ENCODE results near the gene ZNF417.
A peak's percentile ranks its signal among the peaks of the same experiment; 100 is the strongest.
"Not testable (repeated sequence)": the region's sequence is repeated elsewhere in the genome, so short reads cannot be mapped to it uniquely, and the experiment has no call there.

ZNF417 gene

DNA sequence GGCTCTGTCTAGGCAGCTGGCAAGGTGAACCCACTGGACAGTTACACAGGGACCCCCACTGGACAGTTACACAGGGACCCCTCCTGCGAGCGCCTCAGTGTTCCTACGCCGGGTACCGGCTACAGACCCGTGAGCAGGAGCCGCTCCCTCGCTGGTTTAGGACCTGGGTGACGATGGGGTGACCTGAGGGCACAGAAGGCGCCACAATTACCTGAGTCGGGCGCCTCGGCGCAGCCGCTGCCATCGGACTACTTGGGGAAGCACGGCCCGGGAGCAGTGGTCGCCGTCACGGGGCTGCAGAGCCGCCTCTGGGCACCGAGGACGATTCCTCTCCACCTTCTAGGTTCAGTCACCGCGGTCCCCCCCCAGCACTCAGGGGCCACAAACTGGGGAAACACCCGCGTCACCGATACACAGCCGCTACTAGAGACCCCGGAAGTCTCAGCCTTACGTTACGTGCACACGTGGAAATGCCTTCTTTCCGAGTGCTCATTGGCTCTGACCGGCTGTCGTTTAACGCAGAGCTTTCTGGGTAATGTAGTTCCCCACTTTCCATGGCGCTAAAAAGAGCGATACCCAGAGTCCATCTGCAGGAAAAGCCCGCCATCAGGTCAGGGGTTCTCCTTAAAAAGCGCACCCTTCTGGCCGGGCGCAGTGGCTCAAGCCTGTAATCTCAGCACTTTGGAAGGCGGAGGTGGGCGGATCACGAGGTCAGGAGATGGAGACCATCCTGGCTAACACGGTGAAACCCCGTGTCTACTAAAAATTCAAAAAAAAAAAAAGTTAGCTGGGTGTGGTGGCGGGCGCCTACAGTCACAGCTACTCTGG is at the start of gene ZNF417:
TSS of gene ZNF417 (minus strand) at position 425 of the 828 bp plus-strand sequence. CDS start at position 244, 181 bp downstream.
- H3K9me3 ChIP-seq (ENCODE audit: control insufficient read depth in 5 of 5, low read length in 5 of 5); H3K27me3 ChIP-seq (ENCODE audit: control insufficient read depth in 5 of 5, insufficient read depth in 4 of 5, low read length in 5 of 5): not testable (repeated sequence)
- H3K4me3 ChIP-seq (ENCODE audit: low read depth in 1 of 5, low read length in 5 of 5) = peak within 1 kb of the TSS; percentile 79 to 92 (median 87)
- H3K36me3 ChIP-seq (ENCODE audit: control insufficient read depth in 5 of 5, insufficient read depth in 5 of 5, low read length in 5 of 5) = peaks cover 0 to 19% (median 15%) of the 10 kb centered on the region in 5 donors
- H3K27ac ChIP-seq (ENCODE audit: low read depth, low read length) = peak within 1 kb of the TSS; percentile 72
- peak within 1 kb of the TSS; percentile 77 to 93 (median 88) for H3K9ac ChIP-seq (ENCODE audit: low read length in 5 of 5)
- peaks cover 4 to 21% (median 13%) of the 10 kb centered on the region in 5 donors for H3K4me1 ChIP-seq (ENCODE audit: control insufficient read depth in 5 of 5, insufficient read depth in 5 of 5, low read length in 5 of 5)

DNA sequence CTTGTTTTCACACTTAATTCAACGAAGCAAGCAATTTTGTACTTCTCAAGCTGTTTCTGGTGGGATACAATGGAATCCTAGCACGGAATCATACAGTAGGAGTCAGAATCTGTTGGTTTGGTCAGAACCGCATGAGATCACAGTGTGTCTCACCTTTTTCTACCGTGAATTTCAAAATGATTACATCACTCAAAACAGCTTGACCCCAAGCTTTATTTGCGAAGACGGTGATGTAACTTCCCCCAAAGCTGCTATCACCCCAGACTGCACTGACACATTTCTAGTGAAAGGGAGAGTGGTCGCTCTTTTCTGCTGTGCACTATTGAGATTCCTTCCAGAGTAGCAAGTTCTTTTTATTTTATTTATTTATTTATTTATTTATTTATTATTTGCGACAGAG is 48.4 kb upstream of the ZNF417 start:
- peak overlapping the region in 4 of 5 donors; percentile 24 to 55 (median 42) for H3K4me3 ChIP-seq (ENCODE audit: low read depth in 1 of 5, low read length in 5 of 5)

DNA sequence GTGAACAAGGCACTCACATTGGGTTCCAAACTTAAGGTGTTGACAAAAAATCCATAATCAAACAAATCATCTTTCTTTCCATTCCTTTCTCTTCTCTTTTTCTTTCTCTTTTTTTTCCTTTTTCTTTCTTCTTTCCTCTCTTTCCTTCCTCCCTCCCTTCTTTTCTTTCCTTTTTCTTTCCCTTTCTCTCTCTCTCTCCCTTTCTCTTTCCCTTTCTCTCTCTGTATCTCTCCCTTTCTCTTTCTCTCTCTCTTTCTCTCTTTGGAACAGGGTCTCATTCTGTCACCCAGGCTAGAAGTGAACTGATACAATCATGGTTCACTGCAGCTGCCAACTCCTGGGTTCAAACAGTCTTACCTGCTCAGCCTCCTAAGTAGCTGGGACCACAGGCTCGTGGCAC is 45.4 kb upstream of the ZNF417 start:
- Histone ChIP-seq H3K9me3 (ENCODE audit: control insufficient read depth in 5 of 5, low read length in 5 of 5) (peaks cover 20 to 69% (median 50%) of the 10 kb centered on the region in 5 donors), H3K27me3 (ENCODE audit: control insufficient read depth in 5 of 5, insufficient read depth in 4 of 5, low read length in 5 of 5) (no peaks in the 10 kb centered on the region), H3K4me3 (ENCODE audit: low read depth in 1 of 5, low read length in 5 of 5) (peak overlapping the region in 2 of 5 donors; percentile 28 to 45), H3K27ac (ENCODE audit: low read depth, low read length) (no peak overlapping the region), H3K9ac (ENCODE audit: low read length in 5 of 5) (no peak overlapping the region), H3K36me3 (ENCODE audit: control insufficient read depth in 5 of 5, insufficient read depth in 5 of 5, low read length in 5 of 5) (peaks cover 0 to 8% (median 3%) of the 10 kb centered on the region in 5 donors), H3K4me1 (ENCODE audit: control insufficient read depth in 5 of 5, insufficient read depth in 5 of 5, low read length in 5 of 5) (no peaks in the 10 kb centered on the region)

More for the DNA sequence above, 48.4 kb upstream of the ZNF417 start:
- H3K4me1 ChIP-seq (ENCODE audit: control insufficient read depth in 5 of 5, insufficient read depth in 5 of 5, low read length in 5 of 5) = no peaks in the 10 kb centered on the region
- no peaks in the 10 kb centered on the region for H3K27me3 ChIP-seq (ENCODE audit: control insufficient read depth in 5 of 5, insufficient read depth in 4 of 5, low read length in 5 of 5)
- H3K36me3 ChIP-seq (ENCODE audit: control insufficient read depth in 5 of 5, insufficient read depth in 5 of 5, low read length in 5 of 5) = peaks cover 4 to 15% (median 6%) of the 10 kb centered on the region in 5 donors
- H3K9me3 ChIP-seq (ENCODE audit: control insufficient read depth in 5 of 5, low read length in 5 of 5) = peaks cover 17 to 75% (median 53%) of the 10 kb centered on the region in 5 donors
- no peak overlapping the region for H3K9ac ChIP-seq (ENCODE audit: low read length in 5 of 5)
- no peak overlapping the region for H3K27ac ChIP-seq (ENCODE audit: low read depth, low read length)

DNA sequence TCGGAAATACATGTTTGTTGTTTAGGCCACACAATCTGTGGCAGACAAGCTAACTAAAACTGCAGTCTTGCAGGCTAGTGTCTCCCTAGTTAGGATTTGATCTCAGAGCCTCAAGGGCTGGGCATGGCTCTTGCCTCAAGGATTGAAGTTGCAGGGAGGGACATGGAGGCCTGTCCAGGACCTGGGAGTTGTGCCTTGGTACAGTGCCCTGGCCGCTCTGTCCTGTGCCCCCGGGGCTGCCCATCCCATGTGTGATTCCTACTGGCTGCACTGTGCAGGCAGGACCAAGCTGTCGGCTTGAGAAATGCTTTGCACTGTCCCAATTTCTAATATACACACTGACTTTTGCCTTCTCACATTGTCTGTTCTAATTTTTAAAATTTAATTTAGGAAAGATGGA is 38.6 kb upstream of the ZNF417 start:
- H3K27me3 ChIP-seq (ENCODE audit: control insufficient read depth in 5 of 5, insufficient read depth in 4 of 5, low read length in 5 of 5) = peaks cover 0 to 4% (median 0%) of the 10 kb centered on the region in 5 donors
- peak overlapping the region in 2 of 5 donors; percentile 28 to 37 for H3K4me3 ChIP-seq (ENCODE audit: low read depth in 1 of 5, low read length in 5 of 5)
- H3K4me1 ChIP-seq (ENCODE audit: control insufficient read depth in 5 of 5, insufficient read depth in 5 of 5, low read length in 5 of 5) = no peaks in the 10 kb centered on the region
- H3K27ac ChIP-seq (ENCODE audit: low read depth, low read length) = no peak overlapping the region
- no peak overlapping the region for H3K9ac ChIP-seq (ENCODE audit: low read length in 5 of 5)
- no peaks in the 10 kb centered on the region for H3K36me3 ChIP-seq (ENCODE audit: control insufficient read depth in 5 of 5, insufficient read depth in 5 of 5, low read length in 5 of 5)
- peaks cover 12 to 63% (median 53%) of the 10 kb centered on the region in 5 donors for H3K9me3 ChIP-seq (ENCODE audit: control insufficient read depth in 5 of 5, low read length in 5 of 5)

DNA sequence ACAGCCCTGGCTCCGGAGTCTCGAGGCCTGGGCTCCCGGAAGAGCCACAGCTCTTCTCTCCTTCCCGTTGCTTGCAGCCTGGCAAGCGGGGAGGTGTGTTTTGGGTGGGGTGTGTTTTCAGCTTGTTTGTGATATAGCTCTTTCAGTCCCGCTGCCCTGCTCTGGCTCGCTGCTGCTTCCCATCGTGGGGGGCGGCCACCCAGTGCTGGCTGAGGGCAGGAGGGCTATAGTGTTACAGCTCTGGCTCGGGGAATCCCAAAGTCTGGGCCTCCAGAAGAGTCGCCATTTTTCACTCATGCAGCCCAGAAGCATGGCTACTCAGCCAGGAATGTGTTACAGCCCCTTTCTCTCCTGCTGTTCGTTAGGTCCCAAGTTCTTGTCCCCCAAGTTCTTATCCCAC is 33.3 kb upstream of the ZNF417 start:
- Histone ChIP-seq H3K4me3 (ENCODE audit: low read depth in 1 of 5, low read length in 5 of 5) (no peak overlapping the region), H3K9ac (ENCODE audit: low read length in 5 of 5) (no peak overlapping the region), H3K4me1 (ENCODE audit: control insufficient read depth in 5 of 5, insufficient read depth in 5 of 5, low read length in 5 of 5) (peaks cover 4 to 21% (median 19%) of the 10 kb centered on the region in 5 donors), H3K27me3 (ENCODE audit: control insufficient read depth in 5 of 5, insufficient read depth in 4 of 5, low read length in 5 of 5) (peaks cover 0 to 4% (median 0%) of the 10 kb centered on the region in 5 donors), H3K9me3 (ENCODE audit: control insufficient read depth in 5 of 5, low read length in 5 of 5) (peaks cover 2 to 48% (median 36%) of the 10 kb centered on the region in 5 donors), H3K27ac (ENCODE audit: low read depth, low read length) (no peak overlapping the region), H3K36me3 (ENCODE audit: control insufficient read depth in 5 of 5, insufficient read depth in 5 of 5, low read length in 5 of 5) (no peaks in the 10 kb centered on the region)

DNA sequence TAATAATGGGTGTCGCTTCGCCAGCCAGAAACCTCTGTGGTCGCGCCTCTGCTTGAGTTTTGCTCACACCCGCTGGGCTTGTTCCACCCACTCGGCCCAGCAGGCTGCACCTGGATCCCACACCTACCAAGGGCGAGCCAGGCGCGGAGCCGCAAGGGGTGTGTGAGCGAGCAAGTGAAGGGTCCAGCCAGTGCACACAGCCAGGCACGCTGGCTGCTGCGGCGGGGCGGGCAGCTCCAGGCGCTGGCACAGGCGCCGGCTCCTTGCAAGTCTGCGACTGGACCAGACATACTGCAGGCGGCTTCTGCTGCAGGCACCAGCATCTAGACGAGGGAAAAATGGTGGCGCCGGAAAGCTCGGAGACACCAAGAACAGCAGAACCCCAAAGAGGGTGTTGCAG is 32.9 kb upstream of the ZNF417 start:
- H3K36me3 ChIP-seq (ENCODE audit: control insufficient read depth in 5 of 5, insufficient read depth in 5 of 5, low read length in 5 of 5) = peaks cover 0 to under 1% (median under 1%) of the 10 kb centered on the region in 5 donors
- no peak overlapping the region for H3K9ac ChIP-seq (ENCODE audit: low read length in 5 of 5)
- peaks cover 4 to 21% (median 19%) of the 10 kb centered on the region in 5 donors for H3K4me1 ChIP-seq (ENCODE audit: control insufficient read depth in 5 of 5, insufficient read depth in 5 of 5, low read length in 5 of 5)
- H3K27me3 ChIP-seq (ENCODE audit: control insufficient read depth in 5 of 5, insufficient read depth in 4 of 5, low read length in 5 of 5) = peaks cover 0 to 4% (median 0%) of the 10 kb centered on the region in 5 donors
- H3K4me3 ChIP-seq (ENCODE audit: low read depth in 1 of 5, low read length in 5 of 5) = no peak overlapping the region
- H3K9me3 ChIP-seq (ENCODE audit: control insufficient read depth in 5 of 5, low read length in 5 of 5) = peaks cover 2 to 49% (median 37%) of the 10 kb centered on the region in 5 donors
- no peak overlapping the region for H3K27ac ChIP-seq (ENCODE audit: low read depth, low read length)

DNA sequence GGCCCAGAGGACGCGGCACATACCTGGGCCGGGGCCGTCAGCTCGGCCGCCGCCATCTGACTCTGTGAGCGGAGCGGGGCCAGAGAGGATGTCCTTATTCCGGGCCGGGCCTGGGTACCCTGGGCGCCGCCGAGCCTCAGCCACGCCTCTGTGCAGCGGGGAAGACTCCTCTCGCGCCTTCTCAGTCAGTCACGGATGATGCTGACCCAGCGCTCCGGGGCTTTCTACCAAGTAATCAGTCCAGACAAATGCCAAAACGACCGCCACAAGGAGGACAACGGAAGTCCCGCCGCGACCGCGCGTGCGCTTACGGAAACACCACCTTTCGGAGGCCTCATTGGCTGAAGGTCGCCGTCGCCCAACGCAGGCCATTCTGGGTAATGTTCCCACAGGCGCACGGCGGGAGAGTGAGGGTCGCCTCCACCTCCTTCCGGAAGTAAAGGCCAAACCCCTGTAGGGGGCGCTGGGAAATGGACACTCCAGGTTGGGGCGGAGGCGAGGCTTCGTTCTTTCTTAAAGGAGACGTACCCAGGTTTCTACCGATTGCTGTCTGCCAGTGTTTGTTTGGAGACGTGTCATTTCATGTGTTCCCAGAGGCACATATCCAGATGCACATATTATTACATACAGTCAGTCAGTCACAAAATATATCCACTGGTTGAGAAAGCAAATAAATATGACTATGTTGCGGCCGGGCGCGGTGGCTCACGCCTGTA is 31.2 kb upstream of the ZNF417 start, which contains the start of gene ZNF256:
TSS of gene ZNF256 (minus strand) at position 288 of the 716 bp plus-strand sequence. CDS start at position 56, 232 bp downstream.
- peak within 1 kb of the TSS; percentile 35 to 93 (median 86) for H3K9ac ChIP-seq (ENCODE audit: low read length in 5 of 5)
- peaks cover 17 to 53% (median 42%) of the 10 kb centered on the region in 5 donors for H3K9me3 ChIP-seq (ENCODE audit: control insufficient read depth in 5 of 5, low read length in 5 of 5)
- peak within 1 kb of the TSS; percentile 81 to 93 (median 88) for H3K4me3 ChIP-seq (ENCODE audit: low read depth in 1 of 5, low read length in 5 of 5)
- peaks cover 4 to 21% (median 19%) of the 10 kb centered on the region in 5 donors for H3K4me1 ChIP-seq (ENCODE audit: control insufficient read depth in 5 of 5, insufficient read depth in 5 of 5, low read length in 5 of 5)
- H3K27ac ChIP-seq (ENCODE audit: low read depth, low read length) = peak within 1 kb of the TSS; percentile 69
- H3K27me3 ChIP-seq (ENCODE audit: control insufficient read depth in 5 of 5, insufficient read depth in 4 of 5, low read length in 5 of 5) = peaks cover 0 to 3% (median 0%) of the 10 kb centered on the region in 5 donors
- peaks cover 5 to 18% (median 18%) of the 10 kb centered on the region in 5 donors for H3K36me3 ChIP-seq (ENCODE audit: control insufficient read depth in 5 of 5, insufficient read depth in 5 of 5, low read length in 5 of 5)

DNA sequence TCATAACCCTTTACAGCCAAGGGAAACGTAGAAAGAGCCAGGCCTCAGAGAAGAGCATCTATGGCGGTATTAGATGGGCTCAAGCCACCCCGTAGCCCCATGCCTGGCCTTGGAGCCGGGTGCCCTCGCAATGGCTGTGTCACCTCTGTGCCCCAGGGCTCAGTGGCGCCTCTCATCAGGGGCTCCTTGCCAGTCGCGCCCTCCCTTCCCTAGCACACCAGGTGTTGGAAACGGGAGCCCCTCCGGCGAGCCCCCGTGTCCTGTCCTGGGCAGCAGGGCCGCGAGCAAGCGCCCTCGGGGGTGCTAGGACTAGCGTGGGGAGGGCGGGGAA is 30.7 kb upstream of the ZNF417 start:
- Histone ChIP-seq H3K36me3 (ENCODE audit: control insufficient read depth in 5 of 5, insufficient read depth in 5 of 5, low read length in 5 of 5) (peaks cover 9 to 23% (median 23%) of the 10 kb centered on the region in 5 donors), H3K4me1 (ENCODE audit: control insufficient read depth in 5 of 5, insufficient read depth in 5 of 5, low read length in 5 of 5) (peaks cover 4 to 21% (median 19%) of the 10 kb centered on the region in 5 donors), H3K27ac (ENCODE audit: low read depth, low read length) (peak overlapping the region; percentile 69), H3K27me3 (ENCODE audit: control insufficient read depth in 5 of 5, insufficient read depth in 4 of 5, low read length in 5 of 5) (peaks cover 0 to 3% (median 0%) of the 10 kb centered on the region in 5 donors), H3K9ac (ENCODE audit: low read length in 5 of 5) (peak overlapping the region; percentile 35 to 93 (median 86)), H3K9me3 (ENCODE audit: control insufficient read depth in 5 of 5, low read length in 5 of 5) (peaks cover 23 to 59% (median 47%) of the 10 kb centered on the region in 5 donors), H3K4me3 (ENCODE audit: low read depth in 1 of 5, low read length in 5 of 5) (peak overlapping the region; percentile 81 to 93 (median 88))

DNA sequence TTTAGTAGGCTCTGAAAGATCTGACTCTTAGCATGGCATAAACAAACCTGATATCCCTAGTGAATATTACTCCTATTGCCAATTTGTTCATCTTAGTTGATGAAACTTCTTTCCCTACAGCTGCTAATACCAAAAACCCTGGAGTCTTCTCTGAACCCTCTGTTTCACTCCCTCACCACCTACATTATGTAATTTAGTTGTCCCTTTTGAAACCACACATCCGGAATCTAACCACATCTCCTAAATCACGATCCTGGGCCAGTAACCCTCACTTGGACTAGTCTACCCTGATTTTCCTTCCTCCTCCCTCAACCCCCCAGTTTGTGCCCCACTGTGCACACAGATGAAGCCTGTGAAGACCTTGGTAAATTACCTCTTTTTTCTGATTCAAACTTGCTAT is 29.9 kb upstream of the ZNF417 start:
- H3K9me3 ChIP-seq (ENCODE audit: control insufficient read depth in 5 of 5, low read length in 5 of 5) = peaks cover 28 to 65% (median 51%) of the 10 kb centered on the region in 5 donors
- H3K4me3 ChIP-seq (ENCODE audit: low read depth in 1 of 5, low read length in 5 of 5) = peak overlapping the region; percentile 81 to 93 (median 88)
- peaks cover 0 to 3% (median 0%) of the 10 kb centered on the region in 5 donors for H3K27me3 ChIP-seq (ENCODE audit: control insufficient read depth in 5 of 5, insufficient read depth in 4 of 5, low read length in 5 of 5)
- peaks cover 11 to 21% (median 19%) of the 10 kb centered on the region in 5 donors for H3K4me1 ChIP-seq (ENCODE audit: control insufficient read depth in 5 of 5, insufficient read depth in 5 of 5, low read length in 5 of 5)
- no peak overlapping the region for H3K27ac ChIP-seq (ENCODE audit: low read depth, low read length)
- H3K36me3 ChIP-seq (ENCODE audit: control insufficient read depth in 5 of 5, insufficient read depth in 5 of 5, low read length in 5 of 5) = peaks cover 16 to 30% (median 30%) of the 10 kb centered on the region in 5 donors
- H3K9ac ChIP-seq (ENCODE audit: low read length in 5 of 5) = no peak overlapping the region

All from subcutaneous abdominal adipose tissue (tissue), 5 donors.